Activated CD8-positive, alpha-beta memory T cell treated with anti-CD3 and anti-CD28 coated beads, Interleukin-2, amount 50 U/mL, for 1 hour (primary cell): ENCODE measurements around the gene NR1H3.
A peak's percentile ranks its signal among the peaks of the same experiment; 100 is the strongest.

Source experiments
- DNase-seq: peaks from one replicate; pipeline ENCODE4 v3.0.0-alpha.2; 2020; ENCODE audit errors: extremely low read depth

The NR1H3 gene

GRCh38 chr11:47244448-47245350, 13.1 kb upstream of the NR1H3 start:
- no peak for DNase-seq

GRCh38 chr11:47245611-47246357, 12.0 kb upstream of the NR1H3 start:
- DNase-seq = no peak

GRCh38 chr11:47247502-47247901, 10.3 kb upstream of the NR1H3 start:
- DNase-seq = no peak

- no peak for DNase-seq
These were observed 9.5 kb upstream of the NR1H3 start for GRCh38 chr11:47248304-47248663.

GRCh38 chr11:47248664-47249377, 9.0 kb upstream of the NR1H3 start, which contains the start of gene ACP2:
TSS of gene ACP2 (minus strand) at chr11:47248814. CDS start at chr11:47248789, 25 bp downstream.
- peak; percentile 61 for DNase-seq

GRCh38 chr11:47249378-47249715, 8.4 kb upstream of the NR1H3 start:
- DNase-seq = no peak

GRCh38 chr11:47251751-47252150, 6.0 kb upstream of the NR1H3 start:
- DNase-seq = no peak

GRCh38 chr11:47253660-47254059, 4.1 kb upstream of the NR1H3 start:
- DNase-seq = no peak

- no peak for DNase-seq
These were observed 3.4 kb upstream of the NR1H3 start for GRCh38 chr11:47254386-47254785.

GRCh38 chr11:47256374-47256773, 1.4 kb upstream of the NR1H3 start:
- no peak for DNase-seq

- DNase-seq = no peak
These were observed 649 bp upstream of the NR1H3 start for GRCh38 chr11:47257177-47257516.

GRCh38 chr11:47258317-47258902, 614 bp downstream of the NR1H3 start:
- DNase-seq = no peak

GRCh38 chr11:47259232-47259977, 1.6 kb downstream of the NR1H3 start:
- DNase-seq = no peak

GRCh38 chr11:47260366-47260765, 2.6 kb downstream of the NR1H3 start:
- DNase-seq = no peak

- no peak for DNase-seq
These were observed 3.5 kb downstream of the NR1H3 start for GRCh38 chr11:47261291-47261800.

GRCh38 chr11:47264119-47264518, 6.3 kb downstream of the NR1H3 start:
- no peak for DNase-seq

GRCh38 chr11:47264521-47264920, 6.7 kb downstream of the NR1H3 start:
- DNase-seq = no peak

- DNase-seq = no peak
These were observed 10.1 kb downstream of the NR1H3 start for GRCh38 chr11:47267876-47268275.

- DNase-seq = no peak
These were observed 10.7 kb downstream of the NR1H3 start for GRCh38 chr11:47268448-47269001.

- peak; percentile 45 for DNase-seq
These were observed 11.4 kb downstream of the NR1H3 start for GRCh38 chr11:47269002-47269828.
